H1 (cell line): ENCODE measurements around the gene SNRNP200.

Experiments
- CHD1 ChIP-seq: IDR thresholded peaks from 2 replicates; pipeline ENCODE4 v1.6.1; 2012; ENCODE audit warnings: low read depth, low read length, improper control_type of control experiment
- CTBP2 ChIP-seq: IDR thresholded peaks from 2 replicates; pipeline ENCODE4 v1.7.0; 2011; ENCODE audit warnings: borderline replicate concordance, mild to moderate bottlenecking, moderate library complexity, mixed read lengths, low read length; ENCODE audit not compliant: insufficient read depth, insufficient read length
- EP300 ChIP-seq, 2 experiments: IDR thresholded peaks; 1 replicate in 1 of 2; 2 replicates in 1 of 2; pipeline ENCODE4 v1.6.1; 2011 to 2012; ENCODE audit warnings: low read depth in 2 of 2, low read length in 2 of 2, mild to moderate bottlenecking in 2 of 2, borderline replicate concordance in 1 of 2, inconsistent platforms in 1 of 2, moderate library complexity in 1 of 2
- HDAC6 ChIP-seq: IDR thresholded peaks from one replicate; pipeline ENCODE4 v1.7.1; 2012; ENCODE audit warnings: low read depth, mild to moderate bottlenecking, inconsistent platforms, low read length, moderate library complexity
- NRF1 ChIP-seq: IDR thresholded peaks from 2 replicates; pipeline ENCODE4 v1.6.1; 2011; ENCODE audit warnings: mild to moderate bottlenecking, low read depth, low read length, improper control_type of control experiment
- POLR2A ChIP-seq, 2 experiments: IDR thresholded peaks; 1 replicate in 1 of 2; 2 replicates in 1 of 2; pipeline ENCODE4 v1.6.1; 2011; ENCODE audit warnings: low read depth in 2 of 2, low read length in 2 of 2, mild to moderate bottlenecking in 2 of 2; ENCODE audit errors: control extremely low read depth in 1 of 2
- POLR2AphosphoS5 ChIP-seq: IDR thresholded peaks from 2 replicates; pipeline ENCODE4 v1.6.1; 2011; ENCODE audit warnings: low read depth, low read length
- SRF ChIP-seq: IDR thresholded peaks from 2 replicates; pipeline ENCODE4 v1.6.1; 2011; ENCODE audit warnings: mild to moderate bottlenecking, low read depth, low read length, moderate library complexity
- TAF1 ChIP-seq: IDR thresholded peaks from 2 replicates; pipeline ENCODE4 v1.6.1; 2011; ENCODE audit warnings: mild to moderate bottlenecking, low read depth, low read length
- TBP ChIP-seq: IDR thresholded peaks from 2 replicates; pipeline ENCODE4 v1.6.1; 2011; ENCODE audit warnings: low read depth, low read length, improper control_type of control experiment
- ZNF274 ChIP-seq: IDR thresholded peaks from 2 replicates; pipeline ENCODE4 v1.7.0; 2012; ENCODE audit warnings: low read length, borderline replicate concordance; ENCODE audit errors: extremely low read depth
- TF ChIP-seq, protein P1 (sequence below), 3 experiments: IDR thresholded peaks; 1 replicate in 2 of 3; 2 replicates in 1 of 3; pipeline versions ENCODE4 v1.5.1 to v1.6.1; 2011; ENCODE audit warnings: low read length in 3 of 3, mild to moderate bottlenecking in 3 of 3, inconsistent platforms in 2 of 3, low read depth in 1 of 3, moderate library complexity in 1 of 3; ENCODE audit not compliant: insufficient read depth in 1 of 3; ENCODE audit errors: control extremely low read depth in 1 of 3
- TF ChIP-seq, protein P2 (sequence below): IDR thresholded peaks from 2 replicates; pipeline ENCODE4 v1.6.1; 2012; ENCODE audit warnings: low read length, inconsistent platforms

DNA sequence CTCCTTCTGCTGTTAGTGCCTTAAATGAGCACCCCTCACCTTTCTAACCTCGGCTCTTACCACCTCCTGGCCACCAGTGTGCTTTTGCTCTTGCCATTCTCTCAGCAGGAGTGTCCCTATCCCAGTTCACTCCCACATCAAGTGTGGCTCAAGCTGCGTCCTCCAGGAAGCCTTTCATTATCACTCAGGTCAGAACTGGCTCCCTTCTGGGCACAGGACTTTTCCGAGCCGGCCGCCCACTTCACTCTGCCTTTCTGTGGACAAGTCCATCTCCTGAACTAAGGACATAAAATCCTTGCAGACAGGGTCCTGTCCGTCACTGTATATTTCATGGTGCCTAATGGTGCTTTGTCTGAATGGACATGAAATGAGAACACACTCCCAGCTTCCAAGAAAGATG, 55.2 kb downstream of the SNRNP200 start:
- TF ChIP-seq CTBP2 (no peak), POLR2A (IDR thresholded peaks at IDR 0.05; ENCODE audit: control extremely low read depth in 1 of 2, low read depth in 2 of 2, low read length in 2 of 2) (no peak), HDAC6 (no peak), SRF (no peak), TBP (no peak), POLR2AphosphoS5 (no peak), CHD1 (no peak), NRF1 (no peak), EP300 (IDR thresholded peaks at IDR 0.05; ENCODE audit: borderline replicate concordance in 1 of 2, low read depth in 2 of 2, low read length in 2 of 2) (no peak), TAF1 (no peak), ZNF274 (no peak)
- TF ChIP-seq, protein P1, sequence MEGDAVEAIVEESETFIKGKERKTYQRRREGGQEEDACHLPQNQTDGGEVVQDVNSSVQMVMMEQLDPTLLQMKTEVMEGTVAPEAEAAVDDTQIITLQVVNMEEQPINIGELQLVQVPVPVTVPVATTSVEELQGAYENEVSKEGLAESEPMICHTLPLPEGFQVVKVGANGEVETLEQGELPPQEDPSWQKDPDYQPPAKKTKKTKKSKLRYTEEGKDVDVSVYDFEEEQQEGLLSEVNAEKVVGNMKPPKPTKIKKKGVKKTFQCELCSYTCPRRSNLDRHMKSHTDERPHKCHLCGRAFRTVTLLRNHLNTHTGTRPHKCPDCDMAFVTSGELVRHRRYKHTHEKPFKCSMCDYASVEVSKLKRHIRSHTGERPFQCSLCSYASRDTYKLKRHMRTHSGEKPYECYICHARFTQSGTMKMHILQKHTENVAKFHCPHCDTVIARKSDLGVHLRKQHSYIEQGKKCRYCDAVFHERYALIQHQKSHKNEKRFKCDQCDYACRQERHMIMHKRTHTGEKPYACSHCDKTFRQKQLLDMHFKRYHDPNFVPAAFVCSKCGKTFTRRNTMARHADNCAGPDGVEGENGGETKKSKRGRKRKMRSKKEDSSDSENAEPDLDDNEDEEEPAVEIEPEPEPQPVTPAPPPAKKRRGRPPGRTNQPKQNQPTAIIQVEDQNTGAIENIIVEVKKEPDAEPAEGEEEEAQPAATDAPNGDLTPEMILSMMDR (IDR thresholded peaks at IDR 0.05; ENCODE audit: control extremely low read depth in 1 of 3, insufficient read depth in 1 of 3, low read depth in 1 of 3, low read length in 3 of 3), result no peak
- TF ChIP-seq, protein P2, sequence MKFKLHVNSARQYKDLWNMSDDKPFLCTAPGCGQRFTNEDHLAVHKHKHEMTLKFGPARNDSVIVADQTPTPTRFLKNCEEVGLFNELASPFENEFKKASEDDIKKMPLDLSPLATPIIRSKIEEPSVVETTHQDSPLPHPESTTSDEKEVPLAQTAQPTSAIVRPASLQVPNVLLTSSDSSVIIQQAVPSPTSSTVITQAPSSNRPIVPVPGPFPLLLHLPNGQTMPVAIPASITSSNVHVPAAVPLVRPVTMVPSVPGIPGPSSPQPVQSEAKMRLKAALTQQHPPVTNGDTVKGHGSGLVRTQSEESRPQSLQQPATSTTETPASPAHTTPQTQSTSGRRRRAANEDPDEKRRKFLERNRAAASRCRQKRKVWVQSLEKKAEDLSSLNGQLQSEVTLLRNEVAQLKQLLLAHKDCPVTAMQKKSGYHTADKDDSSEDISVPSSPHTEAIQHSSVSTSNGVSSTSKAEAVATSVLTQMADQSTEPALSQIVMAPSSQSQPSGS, result no peak
